Osteoblast (primary cell): ENCODE measurements around the gene PTMS. TPM values are rescaled to one million over a fixed set of nuclear protein-coding genes. Genes with fewer than 3 reads are reported as not detected.

Source experiments
- DNase-seq: peaks from one replicate; pipeline ENCODE4 v3.0.0; 2011; ENCODE audit warnings: low spot score, mixed read lengths; ENCODE audit not compliant: insufficient read length; ENCODE audit errors: missing footprints
- H2AFZ ChIP-seq: 2 replicates; pipeline ENCODE4 v1.6.0; 2011; ENCODE audit warnings: mild to moderate bottlenecking, low read length
- H3K27ac ChIP-seq: 2 replicates; pipeline ENCODE4 v1.5.1; 2011; ENCODE audit warnings: mild to moderate bottlenecking, low read depth, low read length, moderate library complexity
- H3K27me3 ChIP-seq: 2 replicates; pipeline ENCODE4 v1.6.0; 2012; ENCODE audit warnings: mild to moderate bottlenecking, control low read depth, inconsistent platforms, low read length, moderate library complexity; ENCODE audit not compliant: insufficient read depth
- H3K36me3 ChIP-seq: 2 replicates; pipeline ENCODE4 v1.5.1; 2011; ENCODE audit warnings: mild to moderate bottlenecking, low read length, control low read depth, moderate library complexity; ENCODE audit not compliant: insufficient read depth
- H3K4me1 ChIP-seq: 2 replicates; pipeline ENCODE4 v1.5.1; 2011; ENCODE audit warnings: mild to moderate bottlenecking, low read length, control low read depth, moderate library complexity; ENCODE audit not compliant: insufficient read depth
- H3K4me2 ChIP-seq: 2 replicates; pipeline ENCODE4 v1.6.0; 2011; ENCODE audit warnings: mild to moderate bottlenecking, low read length; ENCODE audit not compliant: insufficient read depth
- H3K4me3 ChIP-seq: fragments of 200-600 bp; sonication (generic); 3 replicates; pipeline ENCODE4 v1.5.1; 2012; ENCODE audit warnings: mild to moderate bottlenecking, low read length, inconsistent platforms; ENCODE audit not compliant: insufficient read depth
- H3K79me2 ChIP-seq: 2 replicates; pipeline ENCODE4 v1.6.0; 2012; ENCODE audit warnings: mild to moderate bottlenecking, low read length, control low read depth, inconsistent platforms; ENCODE audit not compliant: insufficient read depth
- H3K9me3 ChIP-seq: 2 replicates; pipeline ENCODE4 v1.5.1; 2011; ENCODE audit warnings: low read depth, low read length, control low read depth
- H4K20me1 ChIP-seq: 2 replicates; pipeline ENCODE4 v1.6.0; 2012; ENCODE audit warnings: mild to moderate bottlenecking, low read length, control low read depth; ENCODE audit not compliant: insufficient read depth
- CTCF ChIP-seq: IDR thresholded peaks from 2 replicates; pipeline ENCODE4 v1.5.1; 2011; ENCODE audit warnings: mild to moderate bottlenecking, low read depth, low read length, moderate library complexity; ENCODE audit errors: extremely low read depth
- total RNA-seq: library from RNA; depleted of rRNA; stranded (reverse); fragments of >200 nt; gene quantifications from 2 replicates; pipeline ENCODE4 v1.2.3, GENCODE V29; 2012

Gene PTMS
- total RNA-seq, 1 donor = 72.7 TPM

GRCh38 chr12:6790496-6791150, 24.5 kb downstream of the PTMS start:
- Histone ChIP-seq H3K4me1 (peaks cover 16% of the 10 kb centered on the region), H3K9me3 (no peaks in the 10 kb centered on the region), H3K4me2 (no peak overlapping the region), H3K27ac (no peak overlapping the region), H3K4me3 (no peak overlapping the region), H3K79me2 (no peaks in the 10 kb centered on the region), H3K27me3 (peaks cover 6% of the 10 kb centered on the region), H2AFZ (no peak overlapping the region), H4K20me1 (no peaks in the 10 kb centered on the region), H3K36me3 (no peaks in the 10 kb centered on the region)
- no peak for DNase-seq
- no peak for TF ChIP-seq CTCF

- Histone ChIP-seq H3K27ac (no peak overlapping the region), H3K27me3 (peaks cover 6% of the 10 kb centered on the region), H2AFZ (peak overlapping the region; percentile 82), H3K4me2 (peak overlapping the region; percentile 71), H3K36me3 (no peaks in the 10 kb centered on the region), H3K4me3 (peak overlapping the region; percentile 50), H3K79me2 (no peaks in the 10 kb centered on the region), H3K4me1 (peaks cover 16% of the 10 kb centered on the region), H4K20me1 (no peaks in the 10 kb centered on the region), H3K9me3 (no peaks in the 10 kb centered on the region)
- TF ChIP-seq CTCF = no peak
- DNase-seq = no peak
Measured at GRCh38 chr12:6791931-6792520, 25.9 kb downstream of the PTMS start.

- H3K27ac ChIP-seq = no peak overlapping the region
Measured at GRCh38 chr12:6792522-6793201, 26.5 kb downstream of the PTMS start.

More at GRCh38 chr12:6792522-6793201, 26.5 kb downstream of the PTMS start:
- no peak for TF ChIP-seq CTCF
- H3K4me2 ChIP-seq = peak overlapping the region; percentile 71
- H4K20me1 ChIP-seq = no peaks in the 10 kb centered on the region
- DNase-seq = no peak
- peaks cover 16% of the 10 kb centered on the region for H3K4me1 ChIP-seq
- H3K79me2 ChIP-seq = no peaks in the 10 kb centered on the region
- H3K9me3 ChIP-seq = no peaks in the 10 kb centered on the region
- no peaks in the 10 kb centered on the region for H3K36me3 ChIP-seq
- H2AFZ ChIP-seq = peak overlapping the region; percentile 82
- H3K4me3 ChIP-seq = peak overlapping the region; percentile 50
- peaks cover 6% of the 10 kb centered on the region for H3K27me3 ChIP-seq
